Astrocyte (in vitro differentiated cells and primary cell): Measurements from ENCODE around the gene EID3. TPM values are rescaled to one million over a fixed set of nuclear protein-coding genes. Genes with fewer than 3 reads are reported as not detected.

Source experiments
- DNase-seq: peaks from one replicate; pipeline ENCODE4 v3.0.0-alpha.2; 2010; ENCODE audit warnings: low read depth
- FAIRE-seq: peaks from 2 replicates; lab custom pipeline; 2011; peaks lifted over from hg19 to GRCh38; lab: Jason Lieb, UNC
- H2AFZ ChIP-seq: 2 replicates; pipeline ENCODE4 v1.6.0; 2012; ENCODE audit warnings: low read depth, low read length, inconsistent platforms
- H3K27ac ChIP-seq: 2 replicates; pipeline ENCODE4 v1.5.1; 2011; ENCODE audit warnings: low read depth, low read length, inconsistent platforms
- H3K27me3 ChIP-seq: 2 replicates; pipeline ENCODE4 v1.6.0; 2011; ENCODE audit warnings: low read length, inconsistent platforms; ENCODE audit not compliant: insufficient read depth
- H3K36me3 ChIP-seq: 2 replicates; pipeline ENCODE4 v1.5.1; 2011; ENCODE audit warnings: low read length, inconsistent platforms; ENCODE audit not compliant: insufficient read depth
- H3K4me1 ChIP-seq: 2 replicates; pipeline ENCODE4 v1.5.1; 2011; ENCODE audit warnings: low read length, inconsistent platforms; ENCODE audit not compliant: insufficient read depth
- H3K4me2 ChIP-seq: 2 replicates; pipeline ENCODE4 v1.6.0; 2012; ENCODE audit warnings: low read length, inconsistent platforms
- H3K4me3 ChIP-seq: 2 replicates; pipeline ENCODE4 v1.5.1; 2011; ENCODE audit warnings: low read depth, mild to moderate bottlenecking, low read length, inconsistent platforms; ENCODE audit not compliant: insufficient read depth
- H3K79me2 ChIP-seq: 2 replicates; pipeline ENCODE4 v1.6.0; 2012; ENCODE audit warnings: mild to moderate bottlenecking, low read length, inconsistent platforms; ENCODE audit not compliant: insufficient read depth
- H3K9ac ChIP-seq: 2 replicates; pipeline ENCODE4 v1.6.0; 2012; ENCODE audit warnings: mild to moderate bottlenecking, low read length, inconsistent platforms
- H3K9me3 ChIP-seq: 2 replicates; pipeline ENCODE4 v1.5.1; 2012; ENCODE audit warnings: low read depth, mild to moderate bottlenecking, low read length, inconsistent platforms; ENCODE audit not compliant: insufficient read depth
- H4K20me1 ChIP-seq: 2 replicates; pipeline ENCODE4 v1.6.0; 2012; ENCODE audit warnings: low read length, inconsistent platforms; ENCODE audit not compliant: insufficient read depth
- H3K27ac Mint-ChIP-seq: one replicate; pipeline ENCODE4 v1.8.0; 2021; ENCODE audit warnings: mild to moderate bottlenecking, mixed read lengths; ENCODE audit not compliant: unreplicated experiment
- H3K27me3 Mint-ChIP-seq: one replicate; pipeline ENCODE4 v1.8.0; 2021; ENCODE audit warnings: low read depth, mixed read lengths; ENCODE audit not compliant: unreplicated experiment
- H3K36me3 Mint-ChIP-seq: one replicate; pipeline ENCODE4 v1.8.0; 2021; ENCODE audit warnings: low read depth, mixed read lengths; ENCODE audit not compliant: unreplicated experiment
- H3K4me1 Mint-ChIP-seq: one replicate; pipeline ENCODE4 v1.8.0; 2021; ENCODE audit warnings: low read depth, mixed read lengths; ENCODE audit not compliant: unreplicated experiment
- H3K4me3 Mint-ChIP-seq: one replicate; pipeline ENCODE4 v1.8.0; 2021; ENCODE audit warnings: mild to moderate bottlenecking, moderate library complexity, mixed read lengths; ENCODE audit not compliant: unreplicated experiment
- H3K9me3 Mint-ChIP-seq: one replicate; pipeline ENCODE4 v1.8.0; 2021; ENCODE audit warnings: mild to moderate bottlenecking, mixed read lengths; ENCODE audit not compliant: unreplicated experiment
- EZH2 ChIP-seq: IDR thresholded peaks from 2 replicates; pipeline ENCODE4 v1.6.1; 2012; ENCODE audit warnings: mild to moderate bottlenecking, low read length, inconsistent platforms; ENCODE audit not compliant: insufficient read depth
- total RNA-seq: library from RNA; stranded (reverse); gene quantifications from 2 replicates; pipeline ENCODE4 v1.2.1, GENCODE V29; 2021
- TF ChIP-seq, protein P1 (sequence below): IDR thresholded peaks from 2 replicates; pipeline ENCODE4 v1.5.1; 2011; ENCODE audit warnings: low read depth, mild to moderate bottlenecking, inconsistent platforms, low read length, moderate library complexity; ENCODE audit not compliant: insufficient read depth

Gene EID3
- total RNA-seq, 1 donor from 2014 or later, result 1.9 TPM

DNA sequence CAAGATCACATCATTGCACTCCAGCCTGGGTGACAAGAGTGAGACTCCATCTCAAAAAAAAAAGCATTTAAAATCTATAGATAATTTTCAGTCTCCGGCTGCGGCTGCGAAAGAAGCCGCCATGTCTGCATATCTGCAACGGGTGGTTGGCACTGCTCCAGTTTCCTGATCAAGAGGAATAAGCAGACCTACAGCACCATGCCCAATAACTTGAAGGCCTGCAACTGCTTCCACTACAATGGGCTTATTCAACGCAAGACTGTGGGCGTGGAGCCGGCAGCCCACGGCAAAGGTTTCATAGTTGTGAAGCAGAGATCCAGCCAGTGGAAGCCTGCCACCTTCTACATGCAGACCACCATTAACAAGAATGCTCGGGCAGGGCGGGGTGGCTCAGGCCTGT, 30.6 kb upstream of the EID3 start:
- Mint-ChIP-seq H3K9me3 (peaks cover 3% of the 10 kb centered on the region), H3K27ac (no peak overlapping the region), H3K4me3 (no peak overlapping the region), H3K27me3 (no peaks in the 10 kb centered on the region), H3K36me3 (peaks cover 2% of the 10 kb centered on the region), H3K4me1 (no peaks in the 10 kb centered on the region)
- Histone ChIP-seq H3K79me2 (no peaks in the 10 kb centered on the region), H3K4me2 (no peak overlapping the region), H3K4me1 (peaks cover 9% of the 10 kb centered on the region), H3K27me3 (no peaks in the 10 kb centered on the region), H3K9ac (no peak overlapping the region), H3K27ac (no peak overlapping the region), H2AFZ (no peak overlapping the region), H3K4me3 (no peak overlapping the region), H3K36me3 (no peaks in the 10 kb centered on the region), H4K20me1 (no peaks in the 10 kb centered on the region), H3K9me3 (no peaks in the 10 kb centered on the region)
- TF ChIP-seq, protein P1, sequence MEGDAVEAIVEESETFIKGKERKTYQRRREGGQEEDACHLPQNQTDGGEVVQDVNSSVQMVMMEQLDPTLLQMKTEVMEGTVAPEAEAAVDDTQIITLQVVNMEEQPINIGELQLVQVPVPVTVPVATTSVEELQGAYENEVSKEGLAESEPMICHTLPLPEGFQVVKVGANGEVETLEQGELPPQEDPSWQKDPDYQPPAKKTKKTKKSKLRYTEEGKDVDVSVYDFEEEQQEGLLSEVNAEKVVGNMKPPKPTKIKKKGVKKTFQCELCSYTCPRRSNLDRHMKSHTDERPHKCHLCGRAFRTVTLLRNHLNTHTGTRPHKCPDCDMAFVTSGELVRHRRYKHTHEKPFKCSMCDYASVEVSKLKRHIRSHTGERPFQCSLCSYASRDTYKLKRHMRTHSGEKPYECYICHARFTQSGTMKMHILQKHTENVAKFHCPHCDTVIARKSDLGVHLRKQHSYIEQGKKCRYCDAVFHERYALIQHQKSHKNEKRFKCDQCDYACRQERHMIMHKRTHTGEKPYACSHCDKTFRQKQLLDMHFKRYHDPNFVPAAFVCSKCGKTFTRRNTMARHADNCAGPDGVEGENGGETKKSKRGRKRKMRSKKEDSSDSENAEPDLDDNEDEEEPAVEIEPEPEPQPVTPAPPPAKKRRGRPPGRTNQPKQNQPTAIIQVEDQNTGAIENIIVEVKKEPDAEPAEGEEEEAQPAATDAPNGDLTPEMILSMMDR, result no peak
- TF ChIP-seq EZH2, result no peak
- FAIRE-seq (no peak), DNase-seq (no peak)

DNA sequence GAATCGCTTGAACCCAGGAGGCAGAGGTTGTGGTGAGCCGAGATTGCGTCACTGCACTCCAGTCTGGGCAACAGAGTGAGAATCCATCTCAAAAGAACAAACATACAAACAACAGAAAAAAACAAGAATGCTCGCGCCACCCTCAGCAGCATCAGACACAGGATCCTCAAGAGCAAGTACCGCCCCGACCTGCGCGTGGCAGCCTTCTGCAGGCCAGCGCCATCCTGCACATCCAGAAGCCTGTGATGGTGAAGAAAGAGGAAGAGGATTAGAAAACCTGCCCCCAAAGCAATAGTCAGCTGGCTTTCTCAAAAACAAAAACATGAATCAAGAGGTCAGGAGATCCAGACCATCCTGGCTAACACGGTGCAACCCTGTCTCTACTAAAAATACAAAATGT, 30.0 kb upstream of the EID3 start:
- H3K27ac ChIP-seq, result no peak overlapping the region
- Mint-ChIP-seq H3K4me3 (no peak overlapping the region), H3K27ac (no peak overlapping the region), H3K9me3 (peaks cover 3% of the 10 kb centered on the region), H3K4me1 (no peaks in the 10 kb centered on the region), H3K36me3 (peaks cover 2% of the 10 kb centered on the region), H3K27me3 (no peaks in the 10 kb centered on the region)
- no peaks in the 10 kb centered on the region for H3K79me2 ChIP-seq
- TF ChIP-seq, protein P1, result no peak
- no peak for TF ChIP-seq EZH2
- H4K20me1 ChIP-seq, result no peaks in the 10 kb centered on the region
- H3K4me2 ChIP-seq, result no peak overlapping the region
- H3K9me3 ChIP-seq, result no peaks in the 10 kb centered on the region
- H3K4me1 ChIP-seq, result peaks cover 9% of the 10 kb centered on the region
- no peak for DNase-seq
- H3K27me3 ChIP-seq, result no peaks in the 10 kb centered on the region
- no peaks in the 10 kb centered on the region for H3K36me3 ChIP-seq
- no peak overlapping the region for H2AFZ ChIP-seq
- H3K9ac ChIP-seq, result no peak overlapping the region
- FAIRE-seq, result no peak
- H3K4me3 ChIP-seq, result no peak overlapping the region

DNA sequence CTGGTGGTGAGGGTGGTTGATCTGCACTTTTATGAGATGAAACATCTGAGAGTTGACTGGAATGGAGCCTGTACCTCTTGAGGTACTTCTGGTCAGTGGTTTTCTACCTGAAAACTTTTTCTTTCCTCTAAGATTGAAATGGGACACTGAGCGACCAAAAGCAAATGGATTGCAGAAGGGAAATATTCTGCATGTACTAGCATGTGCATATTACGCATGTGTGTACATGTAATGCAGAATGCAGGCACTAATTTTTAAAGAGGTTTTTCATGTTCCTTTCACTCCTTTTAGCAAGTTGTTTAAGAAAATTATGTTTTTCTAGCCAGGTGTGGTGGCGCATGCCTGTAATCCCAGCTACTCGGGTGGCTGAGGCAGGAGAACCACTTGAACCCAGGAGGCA, 28.7 kb upstream of the EID3 start:
- TF ChIP-seq, protein P1, result no peak
- TF ChIP-seq EZH2, result no peak
- H3K27me3 ChIP-seq, result no peaks in the 10 kb centered on the region
- FAIRE-seq (no peak), DNase-seq (no peak)
- no peak overlapping the region for H3K27ac ChIP-seq
- H4K20me1 ChIP-seq, result no peaks in the 10 kb centered on the region
- no peak overlapping the region for H2AFZ ChIP-seq
- Mint-ChIP-seq H3K27me3 (no peaks in the 10 kb centered on the region), H3K27ac (no peak overlapping the region), H3K9me3 (peaks cover 3% of the 10 kb centered on the region), H3K36me3 (peaks cover 2% of the 10 kb centered on the region), H3K4me1 (peaks cover 4% of the 10 kb centered on the region), H3K4me3 (no peak overlapping the region)
- peaks cover 6% of the 10 kb centered on the region for H3K79me2 ChIP-seq
- no peaks in the 10 kb centered on the region for H3K9me3 ChIP-seq
- H3K4me2 ChIP-seq, result no peak overlapping the region
- H3K4me1 ChIP-seq, result peaks cover 17% of the 10 kb centered on the region
- no peak overlapping the region for H3K4me3 ChIP-seq
- H3K9ac ChIP-seq, result no peak overlapping the region
- H3K36me3 ChIP-seq, result no peaks in the 10 kb centered on the region
